NT2/D1 (cell line): ENCODE results near the gene MX1.

Source experiments
- SUZ12 ChIP-seq: IDR thresholded peaks from 2 replicates; pipeline ENCODE4 v1.6.1; 2011; ENCODE audit not compliant: insufficient read length, insufficient read depth; ENCODE audit errors: extremely low read depth
- YY1 ChIP-seq: IDR thresholded peaks from 2 replicates; pipeline ENCODE4 v1.6.1; 2011; ENCODE audit not compliant: insufficient read length, insufficient read depth
- ZNF274 ChIP-seq: IDR thresholded peaks from 2 replicates; pipeline ENCODE4 v1.6.1; 2011; ENCODE audit warnings: mild to moderate bottlenecking, low read depth, low read length

DNA sequence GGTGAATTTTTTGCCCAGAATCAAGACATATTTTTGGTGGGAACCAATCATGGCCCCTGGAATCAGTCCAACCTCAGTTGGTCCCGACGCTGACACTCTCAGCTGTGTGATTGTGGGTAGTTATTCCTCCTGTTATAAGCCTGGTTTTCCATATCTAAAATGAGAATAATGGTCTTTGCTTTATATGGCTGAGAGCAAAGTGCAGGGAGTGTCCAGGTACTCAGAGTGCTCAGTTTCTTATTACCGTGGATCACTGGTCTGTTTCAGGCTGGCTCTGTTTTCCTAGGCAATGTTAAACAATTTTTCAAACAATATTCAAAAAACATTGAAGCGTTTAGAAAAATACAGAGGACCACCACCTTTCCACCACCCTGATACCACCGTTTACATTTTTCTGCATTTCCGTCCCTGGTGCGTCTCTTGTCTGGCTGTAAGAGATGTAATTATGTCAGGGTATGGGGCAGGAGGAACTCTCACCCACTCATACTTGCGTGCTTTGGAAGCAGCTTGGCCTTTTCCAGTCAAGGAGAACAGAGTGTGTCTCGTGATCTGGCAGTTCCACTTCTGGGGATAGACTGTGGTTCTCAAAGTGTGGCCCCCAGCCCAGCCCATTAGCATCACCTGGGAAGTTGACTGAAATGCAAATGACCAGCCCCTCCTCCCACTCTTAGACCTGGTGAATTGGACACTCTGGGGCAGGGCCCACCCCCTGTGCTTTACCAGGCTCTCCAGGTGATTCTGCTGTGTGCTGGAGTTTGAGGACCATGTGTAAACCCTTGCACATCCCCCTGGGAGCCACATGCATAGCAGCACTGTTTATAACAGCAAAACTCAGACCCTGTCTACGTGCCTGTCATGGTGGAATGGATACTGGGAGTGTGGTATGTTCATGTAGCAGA lies 6.8 kb downstream of the MX1 start:
- TF ChIP-seq YY1 (no peak), ZNF274 (no peak), SUZ12 (no peak)
